H7 (cell line): ENCODE data around the gene RANBP17. TPM values are rescaled to one million over a fixed set of nuclear protein-coding genes. Genes with fewer than 3 reads are reported as not detected.

Source experiments
- DNase-seq: peaks from one replicate; pipeline ENCODE4 v3.0.0; 2012
- H3K27me3 ChIP-seq: 2 replicates; pipeline ENCODE4 v1.6.0; 2011; ENCODE audit warnings: mild to moderate bottlenecking, low read length; ENCODE audit not compliant: control insufficient read depth, insufficient read depth
- H3K36me3 ChIP-seq: replicated peaks from 2 replicates; pipeline ENCODE4 v1.5.1; 2011; ENCODE audit warnings: low read length; ENCODE audit not compliant: control insufficient read depth, insufficient read depth
- H3K4me3 ChIP-seq: 2 replicates; pipeline ENCODE4 v1.5.1; 2011; ENCODE audit warnings: low read depth, mild to moderate bottlenecking, control low read depth, low read length, moderate library complexity; ENCODE audit not compliant: insufficient read depth
- total RNA-seq: library from RNA; depleted of rRNA; stranded (reverse); fragments of >200 nt; shearing (Covaris generic); gene quantifications from 2 replicates; pipeline ENCODE4 v1.2.3, GENCODE V29; 2014

Gene RANBP17
- total RNA-seq, 1 experiment from 2014 or later, result 6.4 TPM

DNA sequence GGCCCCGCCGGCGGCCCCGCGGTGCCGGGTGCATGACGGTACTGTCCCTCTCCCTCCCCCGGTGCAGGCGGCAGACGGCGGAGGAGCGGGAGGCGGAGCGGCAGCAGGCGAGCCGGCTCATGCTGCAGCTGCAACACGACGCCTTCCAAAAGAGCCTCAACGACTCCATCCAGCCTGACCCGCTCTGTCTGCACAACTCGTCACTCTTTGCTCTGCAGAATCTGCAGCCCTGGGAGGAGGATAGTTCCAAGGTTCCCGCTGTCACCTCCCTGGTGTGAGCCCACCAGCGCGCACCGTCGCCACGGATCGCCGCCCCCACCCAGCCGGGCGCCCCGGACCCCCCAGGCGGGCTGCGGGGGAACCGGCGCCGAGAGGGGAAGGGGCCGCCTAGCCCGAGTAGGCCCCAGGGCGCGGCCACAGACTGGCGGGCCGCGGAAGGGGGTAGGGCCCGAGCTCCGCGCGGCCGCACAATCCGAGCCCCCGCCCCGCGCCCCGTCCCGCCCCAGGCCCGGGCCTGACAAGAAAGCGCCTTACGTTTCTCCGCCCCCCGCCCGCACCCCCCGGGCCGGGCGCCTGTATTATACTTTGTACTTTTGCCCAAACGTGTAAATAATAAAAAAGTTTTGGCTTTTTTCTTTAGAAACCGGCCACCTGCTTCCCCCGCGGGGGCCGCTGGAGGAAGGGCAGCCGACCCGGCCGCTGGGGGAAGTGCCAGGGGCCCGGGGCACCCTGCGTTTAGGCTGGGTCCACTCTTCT, 449.7 kb downstream of the RANBP17 start:
- DNase-seq, result peak; percentile 89
- peak overlapping the region; percentile 12; the same call in 1 of the 2 replicates for H3K4me3 ChIP-seq
- H3K27me3 ChIP-seq, result peaks cover 100% of the 10 kb centered on the region
- H3K36me3 ChIP-seq, result no peaks in the 10 kb centered on the region

- peaks cover 100% of the 10 kb centered on the region for H3K27me3 ChIP-seq
- peak overlapping the region; percentile 26; the same call in 1 of the 2 replicates for H3K4me3 ChIP-seq
- DNase-seq, result peak; percentile 81
- H3K36me3 ChIP-seq, result no peaks in the 10 kb centered on the region
These were observed 450.5 kb downstream of the RANBP17 start for GRCh38 chr5:171312129-171312974.

DNA sequence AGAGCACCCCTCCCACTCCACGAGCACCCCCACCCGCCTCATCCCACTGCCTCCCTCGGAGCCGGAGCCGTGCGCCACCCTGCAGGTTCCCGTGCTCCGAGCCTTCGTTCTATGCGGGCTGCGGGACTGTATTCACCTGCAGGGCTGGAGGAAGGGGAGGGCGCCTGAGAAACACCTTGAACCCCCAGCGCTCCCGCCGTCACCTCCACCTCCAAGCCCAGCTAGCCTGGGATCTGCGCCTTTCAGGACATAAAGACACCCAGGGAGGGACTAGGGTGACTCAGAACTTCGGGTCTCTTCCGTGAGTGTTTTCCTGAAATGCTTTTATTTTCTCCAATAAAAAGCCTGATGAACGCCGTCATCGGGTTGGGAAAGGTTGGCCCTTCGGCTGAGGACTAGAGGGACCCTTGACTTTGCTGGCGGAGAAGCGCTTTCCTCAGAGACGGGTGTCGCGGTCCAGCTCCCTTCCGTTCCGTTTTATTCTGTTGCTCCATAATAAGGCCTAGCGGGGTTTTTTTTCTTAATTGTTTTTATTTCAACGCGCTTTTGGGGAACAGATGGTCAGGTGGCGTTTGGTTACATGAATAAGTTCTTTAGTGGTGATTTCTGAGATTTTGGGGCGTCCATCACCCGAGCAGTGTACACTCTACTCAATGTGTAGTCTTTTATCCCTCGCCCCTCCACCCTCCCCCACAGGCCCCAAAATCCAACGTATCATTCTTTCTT, 451.8 kb downstream of the RANBP17 start:
- H3K4me3 ChIP-seq, result no peak overlapping the region
- DNase-seq, result peak; percentile 70
- H3K36me3 ChIP-seq, result no peaks in the 10 kb centered on the region
- peaks cover 100% of the 10 kb centered on the region for H3K27me3 ChIP-seq

DNA sequence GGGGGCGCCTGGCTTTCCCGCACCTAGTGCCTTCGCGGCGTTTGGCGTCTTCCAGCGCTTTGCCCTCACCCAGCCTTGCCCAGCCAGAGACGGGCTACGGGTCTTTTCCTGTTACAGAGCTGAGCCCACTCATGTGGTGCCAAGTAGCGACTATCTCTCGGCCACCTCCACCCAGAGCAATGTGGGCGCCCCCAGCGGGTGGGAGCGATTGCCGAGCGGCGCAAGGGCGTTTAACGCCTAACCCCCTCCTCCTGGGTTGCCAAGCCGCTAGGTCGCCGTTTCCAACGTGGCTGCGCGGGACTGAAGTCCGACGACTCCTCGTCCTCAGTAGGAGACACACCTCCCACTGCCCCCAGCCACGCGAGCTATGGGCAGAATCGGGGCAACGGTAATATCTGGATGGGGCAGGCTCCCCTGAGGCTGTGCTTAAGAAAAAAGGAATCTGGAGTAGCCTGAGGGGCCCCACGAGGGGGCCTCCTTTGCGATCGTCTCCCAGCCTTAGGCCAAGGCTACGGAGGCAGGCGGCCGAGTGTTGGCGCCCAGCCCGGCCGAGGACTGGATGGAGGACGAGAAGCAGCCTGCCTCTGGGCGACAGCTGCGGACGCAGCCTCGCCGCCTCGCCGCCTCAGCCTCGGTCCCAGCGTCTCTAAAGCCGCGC, 453.0 kb downstream of the RANBP17 start:
- peaks cover 100% of the 10 kb centered on the region for H3K27me3 ChIP-seq
- no peaks in the 10 kb centered on the region for H3K36me3 ChIP-seq
- no peak overlapping the region; the same call in 1 of the 2 replicates for H3K4me3 ChIP-seq
- peak; percentile 72 for DNase-seq

DNA sequence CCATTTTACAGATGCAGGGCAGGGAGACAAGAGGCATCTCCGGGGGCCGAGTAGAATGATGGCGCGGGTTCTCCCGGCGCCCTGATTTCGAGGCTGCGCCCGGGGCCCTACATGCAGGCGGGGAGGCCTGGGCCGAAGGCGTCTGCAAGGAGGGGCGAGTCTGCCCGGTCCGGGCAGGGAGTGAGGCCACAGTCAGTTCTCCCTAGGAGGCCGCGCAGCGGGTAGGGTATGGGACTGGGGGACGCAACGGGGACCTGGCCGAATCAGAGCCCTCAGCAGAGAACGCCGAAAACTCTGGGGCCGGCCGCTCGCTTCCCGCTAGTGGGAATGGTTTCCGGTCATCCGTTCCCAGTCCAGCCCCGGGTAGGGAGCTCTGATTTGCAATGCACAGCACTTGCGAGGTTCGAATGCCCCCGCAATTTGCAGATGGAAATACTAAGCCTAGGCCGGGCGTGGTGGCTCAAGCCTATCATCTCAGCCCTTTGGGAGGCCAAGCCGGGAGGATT, 453.6 kb downstream of the RANBP17 start:
- peaks cover 100% of the 10 kb centered on the region for H3K27me3 ChIP-seq
- peak overlapping the region; percentile 11; the same call in 1 of the 2 replicates for H3K4me3 ChIP-seq
- DNase-seq, result peak; percentile 79
- H3K36me3 ChIP-seq, result no peaks in the 10 kb centered on the region

GRCh38 chr5:171315925-171316257, 454.1 kb downstream of the RANBP17 start:
- Histone ChIP-seq H3K27me3 (peaks cover 98% of the 10 kb centered on the region), H3K4me3 (no peak overlapping the region), H3K36me3 (no peaks in the 10 kb centered on the region)
- no peak for DNase-seq

DNA sequence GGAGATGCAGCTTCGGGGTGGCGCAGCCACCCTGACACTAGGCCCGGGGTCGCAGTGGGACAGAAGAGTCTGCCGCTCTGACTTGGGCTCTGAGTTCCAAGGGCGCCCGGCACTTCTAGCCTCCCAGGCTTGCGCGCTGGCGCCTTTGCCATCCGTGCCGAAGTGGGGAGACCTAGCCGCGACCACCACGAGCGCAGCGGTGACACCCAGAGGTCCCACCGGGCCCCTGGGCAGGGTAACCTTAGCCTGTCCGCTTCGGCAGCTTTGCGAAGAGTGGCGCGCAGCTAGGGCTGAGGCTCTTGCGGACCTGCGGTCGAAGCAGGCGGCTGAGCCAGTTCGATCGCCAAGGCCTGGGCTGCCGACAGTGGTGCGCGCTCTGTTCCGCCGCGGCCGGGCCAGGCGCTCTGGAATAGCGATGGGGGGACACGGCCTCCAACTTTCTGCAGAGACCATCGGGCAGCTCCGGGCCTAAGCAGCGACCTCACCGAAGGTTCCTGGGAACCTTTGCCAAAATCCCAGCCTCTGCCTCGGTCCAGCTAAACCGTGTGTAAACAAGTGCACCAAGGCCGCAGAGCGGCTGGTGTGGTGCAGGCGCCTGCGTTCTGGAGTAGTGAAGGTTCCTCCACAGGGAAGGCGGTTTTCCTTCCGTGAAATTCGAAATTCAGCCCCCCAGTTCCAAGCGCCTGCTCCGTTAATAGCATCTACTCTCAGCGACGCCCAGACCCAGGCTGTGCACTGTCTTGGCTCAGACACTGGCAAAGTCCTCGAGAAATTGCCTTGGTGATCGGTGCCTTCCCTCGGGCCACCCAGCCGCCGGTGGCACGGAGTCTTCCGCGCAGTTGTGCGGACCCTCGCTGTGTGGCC, 454.7 kb downstream of the RANBP17 start:
- H3K36me3 ChIP-seq, result no peaks in the 10 kb centered on the region
- no peak overlapping the region for H3K4me3 ChIP-seq
- H3K27me3 ChIP-seq, result peaks cover 98% of the 10 kb centered on the region
- peak; percentile 78 for DNase-seq

DNA sequence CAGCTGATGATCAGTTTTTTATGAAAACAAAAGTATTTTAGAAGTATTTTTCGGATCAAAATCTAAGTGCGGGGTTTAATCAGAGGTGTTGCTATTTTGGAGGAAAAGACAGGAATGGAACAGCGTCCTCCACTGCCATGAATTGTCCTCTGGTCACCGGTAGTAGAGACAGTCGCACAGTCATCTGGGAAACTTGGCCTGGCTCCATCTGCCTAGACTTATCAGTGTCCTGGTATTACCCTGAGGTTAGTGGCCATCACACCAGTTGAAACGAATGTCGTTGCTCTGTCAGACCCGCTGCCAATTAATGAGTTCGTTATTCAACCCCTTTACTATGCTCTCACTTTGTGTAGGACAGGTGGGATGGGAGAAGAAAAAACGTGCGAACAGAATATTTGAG, 455.4 kb downstream of the RANBP17 start:
- DNase-seq, result no peak

GRCh38 chr5:171318026-171318425, 456.2 kb downstream of the RANBP17 start:
- peak; percentile 87 for DNase-seq
- H3K4me3 ChIP-seq, result no peak overlapping the region
- H3K27me3 ChIP-seq, result peaks cover 90% of the 10 kb centered on the region
- H3K36me3 ChIP-seq, result no peaks in the 10 kb centered on the region

More for the DNA sequence above, 455.4 kb downstream of the RANBP17 start:
- peaks cover 96% of the 10 kb centered on the region for H3K27me3 ChIP-seq
- no peaks in the 10 kb centered on the region for H3K36me3 ChIP-seq
- H3K4me3 ChIP-seq, result no peak overlapping the region

DNA sequence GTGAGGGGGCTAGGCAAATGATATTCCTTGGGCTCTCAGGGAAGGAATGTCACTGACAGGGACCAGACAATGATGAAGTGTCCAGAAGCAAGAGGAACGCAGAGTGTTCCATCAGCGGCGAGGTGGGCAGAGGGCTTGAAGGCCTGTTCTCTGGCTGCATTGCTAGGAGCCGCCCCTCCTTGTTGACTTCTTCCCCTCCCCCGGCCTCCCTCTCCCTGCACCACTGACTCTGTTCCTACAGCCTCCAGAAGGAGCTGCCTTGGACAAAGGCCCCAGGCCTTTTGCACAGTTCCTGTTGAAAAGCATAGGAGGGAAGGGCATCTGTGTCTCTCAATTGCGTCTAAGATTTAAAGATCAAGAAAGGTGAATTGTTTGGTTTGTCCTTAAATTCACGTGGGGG, 459.6 kb downstream of the RANBP17 start:
- no peak for DNase-seq

DNA sequence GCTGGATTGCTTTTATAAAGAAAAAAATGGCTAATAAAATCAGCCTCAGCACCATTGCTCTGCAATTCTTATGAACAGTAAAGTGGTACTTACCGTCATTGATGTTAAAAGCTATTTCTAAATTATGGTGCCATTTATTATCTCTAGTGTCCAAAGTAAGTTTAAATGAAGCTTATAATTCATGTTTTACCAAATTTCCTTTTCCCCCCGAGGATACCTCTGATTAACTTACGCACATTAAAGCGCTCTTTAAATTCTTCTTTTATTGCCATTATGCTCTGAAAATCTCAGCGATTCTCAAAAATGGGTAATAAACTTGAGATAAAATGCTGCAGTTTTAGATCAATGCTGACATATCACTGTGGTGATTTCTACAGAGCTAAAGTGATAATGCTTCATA, 460.7 kb downstream of the RANBP17 start:
- Histone ChIP-seq H3K4me3 (no peak overlapping the region), H3K27me3 (peaks cover 51% of the 10 kb centered on the region), H3K36me3 (no peaks in the 10 kb centered on the region)
- DNase-seq, result no peak

More for the DNA sequence above, 459.6 kb downstream of the RANBP17 start:
- Histone ChIP-seq H3K4me3 (no peak overlapping the region), H3K36me3 (no peaks in the 10 kb centered on the region), H3K27me3 (peaks cover 62% of the 10 kb centered on the region)

GRCh38 chr5:171323007-171323406, 461.2 kb downstream of the RANBP17 start:
- peaks cover 49% of the 10 kb centered on the region for H3K27me3 ChIP-seq
- no peak for DNase-seq
- no peaks in the 10 kb centered on the region for H3K36me3 ChIP-seq
- no peak overlapping the region for H3K4me3 ChIP-seq
